GM18873 (cell line): ENCODE measurements around the gene COL26A1.
"Not testable (repeated sequence)": the region's sequence is repeated elsewhere in the genome, so short reads cannot be mapped to it uniquely, and the experiment has no call there.

Experiments used
- ATAC-seq: cut with Tn5 transposase; IDR thresholded peaks from one replicate; pipeline ENCODE4 v1.9.1; 2021; ENCODE audit warnings: mild to moderate bottlenecking, moderate library complexity, moderate number of reproducible peaks; ENCODE audit not compliant: unreplicated experiment, low FRiP score

Gene COL26A1

GRCh38 chr7:101561293-101561692, 198.6 kb downstream of the COL26A1 start:
- not testable (repeated sequence) for ATAC-seq

DNA sequence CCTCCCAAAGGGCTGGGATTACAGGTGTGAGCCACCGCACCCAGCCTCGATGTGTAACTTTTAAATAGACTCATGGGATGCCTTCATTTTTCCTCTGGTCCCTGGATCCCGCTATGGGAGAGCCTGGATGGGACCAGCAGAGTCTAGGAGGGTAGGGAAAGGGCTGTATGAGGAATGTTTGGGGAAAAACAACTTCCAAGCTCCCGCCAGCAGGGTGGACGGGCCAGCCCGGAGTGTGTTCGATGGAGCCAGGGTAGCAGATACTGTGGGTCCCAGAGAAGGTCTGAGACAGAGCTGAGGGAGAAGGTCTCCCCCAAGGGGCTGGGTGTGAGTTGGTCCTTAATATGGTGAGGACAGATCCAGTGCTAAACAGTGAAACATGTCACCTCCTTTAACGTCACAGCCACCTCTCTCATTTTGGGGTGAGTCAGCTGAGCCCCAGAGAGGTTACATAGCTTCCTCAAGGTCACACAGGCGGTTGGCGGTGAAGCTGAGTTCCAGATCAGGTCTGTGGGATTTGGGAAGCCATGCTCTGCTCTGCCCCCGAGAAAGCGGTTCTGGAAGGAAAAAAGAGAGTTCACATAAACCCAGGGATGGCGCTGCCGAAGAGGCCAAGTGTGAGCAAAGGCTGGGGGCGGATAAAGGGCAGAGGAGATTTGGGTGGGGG, 200.0 kb downstream of the COL26A1 start:
- no peak for ATAC-seq

DNA sequence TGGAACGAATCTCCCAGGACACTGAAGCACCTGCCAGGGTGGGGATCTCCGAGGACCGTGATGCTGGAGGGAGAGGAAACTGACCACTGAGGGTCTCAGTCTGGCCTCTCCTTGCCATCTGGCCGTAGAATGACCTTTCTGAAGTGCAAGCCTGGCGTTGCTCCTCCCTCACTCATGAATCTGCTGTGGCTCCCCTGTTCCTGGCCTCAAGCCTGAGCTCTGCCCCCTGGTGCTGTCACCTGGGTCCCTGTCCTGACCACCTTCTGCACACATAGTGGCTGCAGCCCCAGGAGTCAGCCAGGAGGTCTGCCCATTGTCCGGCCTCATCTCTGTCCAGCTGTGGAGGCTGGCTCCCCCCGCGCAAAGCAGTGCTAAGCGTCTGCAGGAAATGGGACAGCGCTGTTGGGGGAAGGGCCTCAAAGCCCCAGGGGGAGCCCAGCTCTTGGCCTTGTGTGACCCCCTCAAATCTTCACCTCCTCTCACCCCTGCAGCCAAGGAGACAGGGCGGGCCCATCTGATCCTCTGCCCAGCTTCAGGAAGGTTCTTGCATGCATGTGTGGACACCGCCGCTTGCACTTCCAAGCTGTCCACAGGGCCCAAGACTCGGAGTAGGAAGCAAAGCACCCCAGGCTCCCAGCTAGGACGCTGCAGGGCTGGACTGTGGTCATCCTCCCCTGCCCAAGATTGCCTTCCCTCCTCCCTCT, 200.7 kb downstream of the COL26A1 start:
- no peak for ATAC-seq

GRCh38 chr7:101563943-101564777, 201.5 kb downstream of the COL26A1 start:
- no peak for ATAC-seq

- ATAC-seq, result no peak
Observed at GRCh38 chr7:101564778-101565211, 202.1 kb downstream of the COL26A1 start.

- ATAC-seq, result no peak
Observed at GRCh38 chr7:101565601-101566209, 203.0 kb downstream of the COL26A1 start.

GRCh38 chr7:101567230-101567629, 204.6 kb downstream of the COL26A1 start:
- no peak for ATAC-seq

- no peak for ATAC-seq
Observed at GRCh38 chr7:101572156-101572555, 209.5 kb downstream of the COL26A1 start.

DNA sequence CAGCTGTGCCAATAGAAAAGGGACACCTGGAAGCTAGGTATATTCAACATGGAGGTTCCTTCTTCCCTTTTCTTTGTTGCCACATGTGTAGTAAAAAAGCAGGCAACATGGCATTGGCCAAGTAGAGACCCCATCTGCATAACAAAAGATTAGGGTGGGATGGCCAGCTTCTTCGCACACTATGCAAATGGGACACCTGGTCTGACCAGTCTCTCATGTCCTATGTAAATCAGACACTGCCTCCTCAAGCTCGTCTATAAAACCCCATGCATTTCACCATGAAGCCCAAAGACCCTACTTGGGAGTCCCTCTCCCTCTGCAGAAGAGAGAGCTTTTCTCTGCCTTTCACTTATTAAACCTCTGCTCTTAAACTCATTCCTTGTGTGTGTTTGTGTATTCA, 212.5 kb downstream of the COL26A1 start:
- no peak for ATAC-seq

- ATAC-seq, result no peak
Observed at GRCh38 chr7:101575721-101576120, 213.0 kb downstream of the COL26A1 start.

GRCh38 chr7:101576998-101577397, 214.3 kb downstream of the COL26A1 start:
- ATAC-seq, result no peak

DNA sequence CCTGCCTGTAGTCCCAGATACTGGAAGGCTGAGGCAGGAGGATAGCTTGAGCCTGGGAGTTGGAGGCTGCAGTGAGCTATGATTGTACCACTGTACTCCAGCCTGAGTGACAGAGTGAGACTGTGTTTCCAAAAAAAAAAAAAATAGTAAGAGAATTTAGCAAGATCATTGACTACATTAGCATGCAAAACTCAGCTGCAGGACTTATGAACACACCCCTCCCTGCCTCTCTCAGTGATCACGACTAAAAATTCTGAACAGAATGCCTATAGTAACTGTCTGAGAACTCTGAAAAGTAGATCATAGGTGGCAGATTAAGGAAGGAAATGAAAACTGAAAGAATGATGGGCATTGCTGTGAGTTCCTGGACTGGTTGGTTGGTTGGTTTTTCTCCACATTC, 215.9 kb downstream of the COL26A1 start:
- ATAC-seq, result no peak

GRCh38 chr7:101580596-101580995, 217.9 kb downstream of the COL26A1 start:
- ATAC-seq, result no peak

DNA sequence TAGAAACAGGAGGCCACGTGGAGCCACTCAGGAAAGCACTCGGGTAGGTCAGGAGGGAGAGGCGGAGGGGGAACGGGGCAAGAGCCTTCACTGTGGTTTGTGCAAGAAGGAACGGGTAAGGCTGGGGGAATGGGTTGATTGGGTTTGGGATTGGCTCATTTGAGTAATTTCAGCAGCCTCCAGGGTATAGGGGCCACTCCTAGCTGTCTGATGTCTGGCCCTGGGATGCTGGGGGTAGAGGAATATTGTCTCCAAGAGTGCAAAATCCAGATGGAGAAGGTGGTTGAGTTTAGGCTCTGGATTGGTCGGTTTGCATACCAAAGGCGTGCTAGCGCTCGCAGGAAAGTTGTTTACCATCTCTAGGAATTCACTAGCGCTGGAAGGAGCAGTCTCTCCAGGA, 219.2 kb downstream of the COL26A1 start:
- ATAC-seq, result no peak

- ATAC-seq, result no peak
Observed at GRCh38 chr7:101582971-101583370, 220.3 kb downstream of the COL26A1 start.

DNA sequence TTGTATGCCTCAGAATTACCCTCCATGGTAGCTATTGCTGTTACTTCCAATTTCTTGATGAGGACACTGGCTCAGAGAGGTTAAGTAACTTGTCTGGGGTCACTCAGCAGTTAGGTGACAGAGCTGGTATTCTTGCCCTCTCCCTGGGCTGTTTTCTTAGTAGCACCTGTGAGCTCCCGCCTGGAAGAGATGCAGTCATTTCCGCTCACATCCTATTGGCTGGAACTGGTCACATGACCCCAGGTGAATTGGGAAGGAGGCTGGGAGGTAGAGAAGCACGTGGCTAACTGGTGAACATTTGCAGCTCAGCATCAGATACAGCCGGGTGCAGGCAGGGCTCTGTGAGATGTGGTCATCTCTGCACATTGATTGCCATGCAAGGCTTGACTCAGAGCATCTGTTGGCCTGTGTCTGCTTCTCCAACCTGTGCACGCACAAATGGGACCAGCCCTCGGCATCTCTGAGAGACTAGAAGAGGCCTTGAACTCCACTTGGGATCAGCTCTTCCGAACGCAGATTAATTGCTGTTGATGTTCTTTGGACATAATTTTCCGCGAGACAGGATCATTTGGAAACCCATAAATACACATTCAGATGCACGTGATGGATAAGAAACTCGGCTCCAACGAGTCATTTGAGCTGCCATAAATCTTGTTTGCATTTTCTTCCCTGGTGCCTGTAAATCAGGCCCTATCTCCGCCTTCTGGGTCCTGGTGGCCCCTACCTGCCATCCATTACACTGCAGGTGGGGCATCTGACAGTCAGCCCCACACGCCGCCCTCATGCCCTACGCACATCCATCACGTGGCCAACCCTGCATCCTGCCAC, 223.6 kb downstream of the COL26A1 start:
- ATAC-seq, result no peak

DNA sequence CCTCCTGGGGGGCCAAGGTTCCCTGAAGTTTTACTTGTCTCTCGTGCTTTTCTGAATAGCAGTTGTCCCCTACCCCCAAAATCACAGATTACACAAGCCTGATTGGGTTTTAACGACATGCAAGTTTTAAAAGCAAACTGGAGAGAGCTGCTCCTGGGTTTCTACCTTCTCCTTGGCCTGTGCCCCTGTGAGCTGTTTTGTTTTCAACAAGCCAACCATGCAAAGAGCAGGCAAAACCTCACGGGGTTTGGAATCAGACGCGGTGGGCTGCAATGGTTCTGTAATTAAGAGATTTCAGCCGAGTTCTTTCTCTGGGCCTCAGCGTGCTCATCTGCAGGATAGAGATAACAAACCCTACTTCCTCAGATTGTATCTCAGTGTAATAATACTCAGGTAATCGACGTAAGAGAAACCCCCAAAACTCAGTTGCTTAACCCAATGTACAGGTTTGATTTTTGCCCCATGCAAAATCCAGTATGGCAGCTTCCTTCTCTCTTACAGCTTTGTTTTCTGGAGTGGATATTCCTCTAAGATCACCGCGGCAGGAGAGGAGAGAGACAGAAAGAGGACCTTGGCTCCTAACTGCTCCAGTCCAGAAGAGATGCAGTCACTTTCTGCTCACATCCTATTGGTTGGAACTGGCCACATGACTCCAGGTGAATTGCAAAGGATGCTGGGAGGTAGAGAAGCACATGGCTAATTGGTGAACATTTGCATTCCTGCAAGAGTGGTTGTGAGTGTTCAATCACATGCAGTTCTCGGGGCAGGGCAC, 224.4 kb downstream of the COL26A1 start:
- no peak for ATAC-seq

- ATAC-seq, result no peak
Observed at GRCh38 chr7:101588131-101588935, 225.7 kb downstream of the COL26A1 start.
